ENCODE data around the gene ATP8B3.

ATP8B3 gene

GRCh38 chr19:1734321-1734966, 77.6 kb downstream of the ATP8B3 start:
- DNase-seq, result no peak

Measured in activated CD8-positive, alpha-beta memory T cell treated with anti-CD3 and anti-CD28 coated beads, Interleukin-2, amount 50 U/mL, for 4 hours (primary cell).